ENCODE measurements around the gene ZRANB1.

DNA sequence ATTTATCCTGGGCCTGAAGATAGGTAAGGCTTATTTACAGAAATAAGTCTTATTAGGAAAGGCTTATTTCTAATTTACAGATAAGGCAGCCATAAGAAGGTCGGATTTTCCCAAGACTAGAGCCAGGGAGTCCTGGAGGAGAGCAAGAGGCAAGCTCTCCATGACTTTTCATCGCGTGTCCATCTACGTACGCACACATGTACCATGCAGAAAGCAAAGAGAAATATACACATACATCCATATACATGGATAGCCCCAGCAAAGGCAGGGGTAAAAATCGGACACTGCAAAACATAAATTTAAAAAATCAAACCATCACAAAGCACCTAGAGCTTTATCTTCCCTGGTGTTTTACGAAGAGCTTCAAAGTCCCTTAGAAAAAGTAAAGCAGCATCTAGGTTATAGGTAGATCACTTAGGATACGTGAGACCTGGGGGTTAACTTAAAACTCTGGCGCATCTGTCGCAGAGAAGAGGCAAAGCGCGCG, 25.8 kb upstream of the ZRANB1 start:
- TF ChIP-seq, protein P1, sequence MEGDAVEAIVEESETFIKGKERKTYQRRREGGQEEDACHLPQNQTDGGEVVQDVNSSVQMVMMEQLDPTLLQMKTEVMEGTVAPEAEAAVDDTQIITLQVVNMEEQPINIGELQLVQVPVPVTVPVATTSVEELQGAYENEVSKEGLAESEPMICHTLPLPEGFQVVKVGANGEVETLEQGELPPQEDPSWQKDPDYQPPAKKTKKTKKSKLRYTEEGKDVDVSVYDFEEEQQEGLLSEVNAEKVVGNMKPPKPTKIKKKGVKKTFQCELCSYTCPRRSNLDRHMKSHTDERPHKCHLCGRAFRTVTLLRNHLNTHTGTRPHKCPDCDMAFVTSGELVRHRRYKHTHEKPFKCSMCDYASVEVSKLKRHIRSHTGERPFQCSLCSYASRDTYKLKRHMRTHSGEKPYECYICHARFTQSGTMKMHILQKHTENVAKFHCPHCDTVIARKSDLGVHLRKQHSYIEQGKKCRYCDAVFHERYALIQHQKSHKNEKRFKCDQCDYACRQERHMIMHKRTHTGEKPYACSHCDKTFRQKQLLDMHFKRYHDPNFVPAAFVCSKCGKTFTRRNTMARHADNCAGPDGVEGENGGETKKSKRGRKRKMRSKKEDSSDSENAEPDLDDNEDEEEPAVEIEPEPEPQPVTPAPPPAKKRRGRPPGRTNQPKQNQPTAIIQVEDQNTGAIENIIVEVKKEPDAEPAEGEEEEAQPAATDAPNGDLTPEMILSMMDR (conservative IDR thresholded peaks at IDR 0.05 in 1 of 2, IDR thresholded peaks at IDR 0.05 in 1 of 2; ENCODE audit: extremely low read depth in 1 of 2, insufficient read depth in 1 of 2, low read depth in 1 of 2, low read length in 2 of 2): no peak
- no peak for TF ChIP-seq EZH2 (IDR thresholded peaks at IDR 0.05; ENCODE audit: borderline replicate concordance, low read length)

Data from mammary epithelial cell (primary cell).